ENCODE data around the gene CKAP2L.
A peak's percentile ranks its signal among the peaks of the same experiment; 100 is the strongest.

The CKAP2L gene

DNA sequence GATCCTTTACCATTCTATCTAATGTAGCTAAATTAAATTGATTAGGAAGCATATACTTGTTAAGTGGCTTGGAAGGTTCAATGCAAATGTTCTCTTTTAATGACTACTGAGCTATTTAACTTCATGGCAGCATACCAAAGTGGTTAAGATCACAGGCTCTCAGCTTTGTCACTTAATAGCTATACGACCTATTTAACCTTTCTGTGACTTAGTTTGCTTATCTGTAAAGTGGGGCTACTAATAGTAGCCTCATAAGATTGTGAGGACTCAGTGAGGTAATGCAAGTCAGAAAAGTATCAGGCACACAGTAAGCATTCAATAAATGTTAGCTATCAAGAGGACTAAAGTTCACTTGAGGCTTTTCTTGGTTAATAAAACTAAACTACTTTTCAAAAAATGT is 4.3 kb downstream of the CKAP2L start:
- no peak for DNase-seq

DNA sequence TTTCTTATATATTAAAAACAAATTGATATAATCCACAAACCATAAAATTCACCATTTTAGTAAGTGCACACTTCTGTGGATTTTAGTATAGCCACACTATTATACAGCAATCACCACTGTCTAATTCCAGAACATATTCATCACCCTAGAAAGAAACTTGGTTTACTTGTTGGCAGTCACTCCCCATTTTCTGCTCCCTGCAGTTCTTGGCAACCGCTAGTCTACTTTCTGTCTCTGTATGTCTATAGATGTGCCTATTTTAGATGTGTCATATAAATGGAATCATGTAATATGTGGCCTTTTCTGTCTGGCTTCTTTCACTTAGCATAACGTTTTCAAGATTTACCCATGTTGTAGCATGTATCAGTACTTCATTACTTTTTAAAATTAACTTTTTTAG is 5.7 kb downstream of the CKAP2L start:
- no peak for DNase-seq

DNA sequence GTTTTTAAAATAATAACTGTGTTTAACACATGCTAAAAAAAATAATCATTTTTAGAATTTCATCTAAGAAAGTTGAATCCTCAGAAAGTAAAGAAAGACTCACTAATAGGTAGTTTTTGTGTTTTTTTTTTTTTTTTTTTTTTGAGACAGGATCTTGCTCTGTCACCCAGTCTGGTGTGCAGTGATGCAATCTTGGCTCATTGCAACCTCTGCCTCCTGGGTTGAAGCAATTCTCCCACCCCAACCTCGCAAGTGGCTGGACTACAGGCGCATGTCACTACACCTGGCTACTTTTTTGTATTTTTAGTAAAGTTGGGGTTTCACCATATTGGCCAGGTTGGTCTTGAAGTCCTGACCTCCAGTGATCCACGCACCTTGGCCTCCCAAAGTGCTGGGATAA is 7.1 kb downstream of the CKAP2L start:
- peak; percentile 39 for DNase-seq

DNA sequence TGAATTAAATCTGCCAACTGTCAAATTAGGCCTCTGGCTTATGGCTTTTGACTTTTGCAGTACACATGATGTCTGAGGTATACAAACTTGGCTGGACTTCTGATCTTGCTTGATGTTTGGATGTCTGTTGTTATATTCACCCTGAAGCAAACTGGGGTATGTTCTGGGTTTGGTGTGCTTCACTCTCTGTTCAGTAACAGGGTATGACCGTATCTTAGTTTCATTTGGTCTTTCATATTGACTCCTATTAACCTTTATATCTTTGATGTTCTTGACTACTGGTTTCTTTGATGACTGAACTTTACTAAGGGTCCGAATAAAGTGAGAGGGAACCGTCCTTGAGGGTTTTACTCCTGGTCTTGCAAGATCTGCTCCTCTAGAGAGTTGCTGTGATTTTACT is 8.2 kb downstream of the CKAP2L start:
- DNase-seq, result no peak

DNA sequence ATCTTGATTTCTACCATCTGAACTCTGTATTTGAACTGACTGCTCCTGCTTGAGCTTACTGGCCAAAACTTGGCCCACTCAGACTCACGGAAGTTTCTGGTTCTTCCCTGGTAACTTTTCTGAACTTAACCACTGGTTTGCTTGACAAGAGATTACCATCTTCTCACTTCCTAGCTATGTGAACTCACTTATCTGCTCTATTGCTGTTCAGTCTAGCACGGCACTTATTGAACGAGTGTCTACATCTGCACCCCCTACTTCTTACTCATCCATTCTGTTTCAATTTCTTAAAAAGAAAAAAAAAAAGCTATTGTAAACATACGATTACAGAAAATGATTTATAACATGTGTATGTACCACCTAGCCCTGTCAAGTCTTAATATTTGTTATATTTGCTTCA is 9.0 kb downstream of the CKAP2L start:
- DNase-seq, result no peak

DNA sequence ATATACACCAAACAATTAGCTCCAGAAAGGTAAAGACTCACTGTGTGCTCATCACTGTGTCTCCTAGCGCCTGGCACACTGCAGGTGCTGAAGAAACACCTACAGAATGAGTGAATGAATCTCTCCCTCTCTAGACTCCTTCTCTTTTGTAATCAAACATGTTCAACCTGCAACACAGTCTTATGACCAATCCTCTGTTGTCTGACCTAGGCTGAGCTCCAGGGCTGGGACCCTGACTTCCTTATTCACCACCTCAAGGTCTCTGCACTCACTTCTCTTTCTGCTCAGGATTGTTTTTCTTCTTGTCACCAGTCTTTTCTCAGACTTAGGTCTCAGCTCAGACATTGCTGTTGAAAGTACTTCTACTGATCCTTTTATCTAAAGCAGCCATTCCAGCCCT is 9.8 kb downstream of the CKAP2L start:
- DNase-seq, result no peak

DNA sequence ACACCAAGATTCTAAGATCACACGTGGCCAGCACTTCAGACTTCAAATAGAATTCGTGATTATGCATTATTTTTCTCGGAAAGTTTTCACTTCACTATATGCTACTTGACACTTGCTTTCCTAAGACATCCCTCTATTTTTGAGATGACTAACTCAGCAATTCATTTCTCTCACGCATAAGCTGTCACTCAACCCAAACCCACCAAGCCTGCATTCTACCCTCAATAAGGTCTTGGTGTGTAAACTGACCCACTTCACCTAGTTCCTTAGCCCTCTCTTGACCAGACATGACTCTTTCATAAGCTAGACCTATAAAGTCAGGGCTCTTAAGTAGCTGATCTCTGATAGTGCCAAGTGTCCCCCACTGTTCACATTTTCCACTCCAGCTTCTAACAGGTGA is 11.7 kb downstream of the CKAP2L start:
- DNase-seq, result no peak

DNA sequence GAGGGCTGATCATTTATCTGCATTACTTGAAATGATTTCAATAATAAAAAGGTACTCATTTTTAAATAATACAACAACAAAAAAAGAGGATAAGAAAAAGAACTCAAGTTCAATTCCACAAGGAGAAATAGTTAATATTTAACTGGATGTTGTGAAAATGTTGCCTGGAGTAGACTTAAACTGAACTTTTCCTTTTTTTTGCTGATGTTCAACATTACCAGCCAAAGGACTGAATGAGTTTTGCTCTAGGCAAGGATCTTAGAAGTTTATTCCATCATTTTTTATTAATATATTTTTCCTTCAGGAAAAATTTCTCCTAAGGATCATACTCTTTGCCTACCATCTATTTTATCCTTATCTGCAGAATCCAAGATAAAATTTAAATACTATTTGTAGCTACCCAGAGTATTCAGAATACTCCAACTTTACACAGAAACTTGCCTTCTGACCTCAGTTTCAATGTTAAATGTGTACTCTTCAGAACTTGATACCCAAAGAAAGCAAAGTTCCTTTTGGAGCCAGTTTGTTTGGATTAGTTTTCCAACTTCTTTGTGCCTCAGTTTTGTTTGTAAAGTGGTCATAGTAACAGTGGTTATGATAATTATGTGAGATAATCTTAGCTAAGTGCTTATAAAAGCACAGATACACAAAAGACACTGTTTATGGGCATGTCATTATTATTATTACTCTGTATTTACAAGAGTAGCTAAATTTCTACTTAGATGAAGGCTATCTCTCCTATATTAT is 12.8 kb downstream of the CKAP2L start:
- DNase-seq, result no peak

DNA sequence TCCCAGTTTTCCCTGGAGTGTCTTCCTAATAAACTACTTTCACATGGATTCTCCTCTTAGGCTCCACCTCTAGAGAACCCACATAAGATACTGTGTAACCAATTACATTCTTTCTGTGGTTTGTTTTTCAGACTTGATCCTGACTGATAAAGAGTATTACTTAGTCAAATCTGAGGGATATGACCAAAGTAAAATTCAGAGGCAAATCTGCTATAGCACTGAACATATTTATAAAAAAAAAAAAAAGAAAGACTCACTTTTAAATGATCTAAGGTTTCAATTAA is 13.9 kb downstream of the CKAP2L start:
- no peak for DNase-seq

DNA sequence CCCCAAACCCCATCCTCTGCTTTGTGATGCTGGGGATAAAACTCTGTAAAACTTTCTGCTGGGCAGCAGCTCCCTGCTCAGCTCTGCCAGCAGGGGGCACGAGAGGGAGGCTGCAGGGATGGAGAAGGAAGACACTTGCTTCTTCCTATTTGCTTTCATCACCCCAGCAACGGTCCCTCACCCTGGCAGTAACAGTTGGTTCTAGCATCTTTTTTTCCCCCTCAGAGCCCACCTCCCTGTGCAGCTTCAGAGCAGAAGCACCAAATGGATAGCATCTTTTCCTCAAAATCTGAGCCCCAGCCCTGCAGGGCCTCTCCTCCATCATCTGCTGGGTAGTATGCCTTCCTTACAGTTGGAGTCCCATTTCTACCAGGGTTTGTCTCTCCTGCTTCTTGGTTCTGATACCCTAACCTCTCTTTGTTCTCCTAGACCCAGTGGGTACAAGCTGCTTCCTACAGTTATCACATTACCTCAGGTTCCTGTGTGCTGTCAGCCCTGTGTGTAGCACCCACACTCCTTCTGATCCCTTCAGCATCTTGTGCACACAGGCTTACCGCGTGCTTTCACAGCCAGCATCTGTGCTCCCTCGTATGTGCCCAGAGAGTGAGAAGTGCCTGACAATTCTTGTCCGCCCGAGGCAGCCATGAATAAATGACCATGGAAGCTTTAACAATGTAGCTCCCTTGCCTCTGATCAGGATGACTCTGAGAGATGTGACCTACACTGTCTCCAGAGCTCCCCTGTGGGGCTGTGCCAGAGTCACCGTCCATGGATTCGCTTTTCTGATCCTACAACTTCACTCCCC is 14.5 kb downstream of the CKAP2L start:
- peak; percentile 82 for DNase-seq

DNA sequence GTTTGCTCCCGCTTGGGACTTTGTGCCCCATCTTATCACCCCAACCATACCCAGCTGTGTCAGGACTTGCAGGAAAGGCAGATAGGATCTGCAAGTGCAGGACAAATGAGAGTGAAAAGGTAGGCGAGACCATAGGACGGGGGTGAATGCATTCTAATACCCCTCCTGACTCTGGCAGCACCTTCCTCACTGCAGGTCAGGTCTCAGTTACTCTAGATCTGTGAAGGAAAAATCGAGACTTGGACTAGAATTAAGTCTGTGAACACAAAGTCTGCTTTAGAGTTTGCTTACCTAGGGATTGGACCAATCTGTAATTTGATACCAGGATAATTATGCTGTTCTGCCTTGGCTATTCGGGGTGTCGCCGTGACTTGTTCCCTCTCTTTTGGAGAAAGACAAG is 23.9 kb downstream of the CKAP2L start:
- DNase-seq, result no peak

DNA sequence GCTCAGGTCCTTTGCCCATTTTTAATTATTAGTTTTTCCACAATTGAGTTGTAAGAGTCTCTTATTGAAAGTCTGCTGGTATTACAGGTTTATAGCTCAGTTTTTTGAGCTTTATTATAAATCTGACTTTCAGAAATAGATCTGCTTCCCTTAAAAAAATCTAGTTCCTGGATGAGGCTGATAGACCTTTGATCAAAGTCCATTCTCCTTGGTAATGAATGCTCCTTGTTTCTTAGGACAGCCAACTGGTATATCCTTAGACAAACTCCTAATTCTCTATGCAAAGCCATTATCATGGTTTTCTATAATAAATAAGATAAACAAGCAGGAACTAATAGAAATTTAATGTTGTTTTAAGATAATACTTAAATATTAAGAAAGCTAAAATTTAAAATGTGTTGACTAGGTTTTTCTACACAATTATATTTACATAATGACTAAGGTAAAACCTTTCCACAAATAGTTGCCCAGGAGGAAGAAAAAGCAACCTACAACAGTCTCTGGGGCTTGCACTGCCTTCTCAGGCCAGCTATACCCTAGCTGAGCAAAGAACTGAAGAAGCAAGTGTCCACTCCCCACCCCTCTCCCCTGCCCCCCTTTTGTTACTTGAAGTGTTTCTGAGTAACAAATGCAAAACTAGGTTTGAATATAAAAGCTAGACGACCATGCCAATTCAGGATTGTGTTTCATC is 26.7 kb downstream of the CKAP2L start:
- DNase-seq, result no peak

DNA sequence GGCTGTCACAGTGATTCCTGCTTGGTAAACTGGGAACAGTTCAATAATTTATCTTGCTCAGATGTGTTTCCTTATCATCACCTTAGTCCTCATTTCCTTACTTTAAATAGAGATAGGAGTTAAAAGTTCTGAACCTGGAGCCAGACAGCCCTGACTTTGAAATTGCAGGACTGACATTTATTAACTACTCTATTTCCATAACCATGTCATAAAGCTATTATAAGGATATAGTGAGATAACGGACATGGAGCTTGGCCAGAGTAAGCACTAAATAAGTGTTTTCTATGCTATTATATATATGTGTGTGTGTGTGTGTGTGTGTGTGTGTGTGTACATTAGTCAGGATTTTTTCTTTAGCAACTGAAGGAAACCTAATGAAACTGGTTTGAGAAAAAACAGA is 30.5 kb downstream of the CKAP2L start:
- DNase-seq, result no peak

DNA sequence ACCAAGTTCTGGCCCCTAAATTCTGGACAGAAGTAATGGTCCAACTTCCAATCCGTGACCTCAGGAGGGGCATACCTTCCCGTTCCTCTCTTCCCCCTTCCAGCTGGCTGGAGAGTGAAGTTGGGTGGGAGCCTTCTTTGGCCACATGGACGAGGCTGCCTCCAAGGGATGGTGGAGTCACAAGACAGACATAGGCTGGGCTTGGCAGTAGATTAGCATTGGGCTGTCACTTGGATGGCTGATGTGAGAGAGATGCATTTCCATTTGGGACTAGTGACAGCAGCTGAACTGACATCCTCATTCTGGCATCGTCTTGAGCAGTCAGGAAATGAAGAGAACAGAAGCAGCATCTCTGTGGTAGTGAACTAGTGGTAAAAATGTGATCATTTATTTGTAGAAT is 31.0 kb downstream of the CKAP2L start:
- DNase-seq, result no peak

DNA sequence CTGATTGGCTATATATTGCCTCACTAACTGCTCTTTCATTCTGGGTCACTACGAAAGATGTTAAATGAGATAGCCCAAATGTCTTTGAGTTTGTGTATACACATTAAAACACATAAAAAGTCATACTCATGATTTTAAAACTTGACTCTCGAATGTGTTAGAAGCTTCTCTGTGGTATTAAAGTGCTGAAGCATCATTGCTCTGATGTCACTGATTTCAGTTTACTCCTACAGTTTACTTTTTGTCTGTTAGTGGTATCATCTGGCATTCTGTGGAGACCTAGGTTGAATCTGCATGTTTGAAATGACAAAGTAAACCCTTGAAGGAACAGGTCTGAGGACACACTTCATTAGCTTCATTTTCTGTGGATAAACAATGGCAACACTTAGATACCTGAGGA is 32.9 kb downstream of the CKAP2L start:
- no peak for DNase-seq

DNA sequence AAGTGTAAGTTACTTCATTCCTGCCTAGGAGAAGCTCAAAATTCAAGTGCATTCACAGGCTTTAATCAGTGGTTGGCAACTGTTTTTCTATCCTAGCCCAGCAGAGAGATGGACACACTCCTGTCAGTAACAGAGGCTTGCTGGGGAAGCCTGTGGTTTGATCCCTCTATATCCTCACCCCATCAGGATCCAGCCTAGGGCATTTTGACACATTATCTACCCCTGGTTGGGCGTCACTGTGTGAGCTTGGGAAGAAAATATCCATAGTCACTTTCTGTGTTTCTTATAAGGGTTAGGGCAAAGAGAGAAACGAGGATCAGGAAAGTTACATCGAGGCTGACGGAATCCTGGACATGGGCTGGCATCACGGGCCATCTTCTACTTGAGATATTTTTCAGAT is 33.6 kb downstream of the CKAP2L start:
- DNase-seq, result no peak

DNA sequence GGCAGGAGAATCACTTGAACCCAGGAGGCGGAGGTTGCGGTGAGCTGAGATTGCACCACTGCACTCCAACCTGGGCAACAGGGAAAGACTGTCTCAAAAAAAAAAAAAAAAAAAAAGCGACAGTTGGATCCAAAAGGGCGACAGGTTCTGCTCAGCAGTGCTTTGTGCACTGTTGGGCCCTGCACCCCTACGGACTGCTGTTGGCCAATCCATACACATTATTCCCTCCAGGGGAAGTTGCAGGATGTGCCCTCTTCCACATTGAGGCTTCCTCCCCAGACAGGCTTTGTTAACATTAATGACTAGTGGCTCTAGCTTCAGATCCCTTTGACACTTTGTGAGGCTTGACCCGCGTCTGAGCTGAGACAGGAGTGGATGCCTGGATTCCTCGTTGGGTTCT is 34.2 kb downstream of the CKAP2L start:
- no peak for DNase-seq

DNA sequence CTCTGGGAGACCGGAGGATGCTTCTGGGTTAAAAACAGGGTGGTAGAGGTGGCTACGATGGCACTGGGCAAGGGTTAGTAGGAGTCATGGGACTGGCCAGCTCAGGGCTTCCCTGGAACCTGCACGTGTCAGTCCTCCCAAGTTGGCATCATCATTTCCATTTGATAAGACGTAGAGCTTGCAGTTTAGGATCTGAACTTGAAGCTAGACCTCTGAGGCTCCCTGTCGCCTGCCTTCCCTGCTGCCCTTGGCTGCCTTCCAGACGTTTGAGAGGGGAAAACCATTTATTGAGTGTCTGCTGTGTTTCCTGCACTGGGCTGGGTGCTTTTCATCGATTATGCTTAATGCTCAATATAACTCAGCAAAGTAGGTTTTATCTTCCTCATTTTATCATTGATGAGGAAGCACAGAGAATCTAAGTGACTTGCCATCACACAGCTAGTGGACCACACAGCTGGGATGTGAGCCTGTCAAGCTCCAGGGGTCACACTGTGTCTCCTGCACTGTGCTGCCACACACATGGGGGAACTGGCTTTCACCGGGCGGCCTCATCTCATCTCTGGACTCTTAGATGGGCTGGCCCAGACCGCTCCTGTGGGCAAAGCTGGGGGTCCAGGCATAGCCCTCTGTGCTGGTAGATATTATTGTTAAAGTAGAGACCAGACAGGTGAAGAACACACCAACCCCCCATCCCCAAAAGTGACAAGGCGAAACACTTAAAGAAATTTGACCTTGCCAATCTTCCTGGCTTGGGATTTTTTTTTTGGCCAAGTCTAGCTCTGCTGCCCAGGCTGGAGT is 35.8 kb downstream of the CKAP2L start:
- no peak for DNase-seq

DNA sequence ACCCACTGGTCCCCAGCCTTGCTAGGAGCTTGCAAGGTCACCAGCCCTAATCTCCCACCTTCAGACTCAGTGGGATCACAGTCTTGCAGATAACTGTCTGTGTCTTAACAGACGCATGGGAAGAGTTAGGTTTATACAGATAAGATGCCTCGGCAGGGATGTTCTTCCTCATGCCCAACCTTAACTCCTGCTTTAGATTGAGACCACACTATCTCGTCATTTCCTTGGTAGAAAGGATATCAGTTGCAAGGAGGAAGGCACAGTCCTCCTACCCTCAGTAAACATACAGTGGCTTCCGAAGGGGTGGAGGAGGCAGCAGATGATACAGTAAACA is 36.4 kb downstream of the CKAP2L start:
- no peak for DNase-seq

DNA sequence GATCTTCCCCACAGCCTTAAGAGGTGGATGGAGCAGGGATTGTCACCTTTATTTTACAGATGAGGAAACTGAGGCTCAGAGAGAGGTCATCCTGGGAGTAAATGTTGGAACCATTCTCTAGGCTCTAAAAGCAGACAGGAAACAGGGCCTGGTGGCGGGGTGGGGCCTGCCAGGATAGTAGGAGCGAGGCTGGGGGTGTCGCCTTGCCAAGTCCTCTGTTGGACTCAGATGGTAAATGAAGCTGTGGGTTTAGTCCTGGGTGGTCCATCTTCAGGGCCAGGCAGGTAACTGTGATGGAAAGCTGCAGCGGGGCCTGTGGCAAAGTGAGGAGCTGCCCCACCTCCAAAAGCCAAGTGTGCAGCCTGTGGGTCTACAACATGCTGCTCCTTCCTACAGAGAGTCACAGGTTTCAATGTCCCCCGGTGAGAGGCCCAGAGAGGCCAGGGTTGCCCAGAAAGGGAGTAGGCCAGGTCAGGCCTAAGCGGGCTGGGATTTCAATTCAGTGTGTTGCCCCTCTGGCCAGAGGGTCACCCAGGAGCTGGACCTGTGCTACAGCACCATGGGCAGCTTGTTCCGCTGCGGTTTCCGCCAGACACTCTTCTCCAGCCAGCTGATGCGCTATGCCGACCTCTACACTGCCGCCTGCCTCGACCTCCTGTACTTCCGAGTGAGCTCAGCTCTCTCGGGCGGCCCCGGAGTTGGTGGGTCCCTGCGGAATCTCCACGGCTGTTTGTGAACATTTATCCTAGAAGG is 37.0 kb downstream of the CKAP2L start:
- DNase-seq, result no peak

DNA sequence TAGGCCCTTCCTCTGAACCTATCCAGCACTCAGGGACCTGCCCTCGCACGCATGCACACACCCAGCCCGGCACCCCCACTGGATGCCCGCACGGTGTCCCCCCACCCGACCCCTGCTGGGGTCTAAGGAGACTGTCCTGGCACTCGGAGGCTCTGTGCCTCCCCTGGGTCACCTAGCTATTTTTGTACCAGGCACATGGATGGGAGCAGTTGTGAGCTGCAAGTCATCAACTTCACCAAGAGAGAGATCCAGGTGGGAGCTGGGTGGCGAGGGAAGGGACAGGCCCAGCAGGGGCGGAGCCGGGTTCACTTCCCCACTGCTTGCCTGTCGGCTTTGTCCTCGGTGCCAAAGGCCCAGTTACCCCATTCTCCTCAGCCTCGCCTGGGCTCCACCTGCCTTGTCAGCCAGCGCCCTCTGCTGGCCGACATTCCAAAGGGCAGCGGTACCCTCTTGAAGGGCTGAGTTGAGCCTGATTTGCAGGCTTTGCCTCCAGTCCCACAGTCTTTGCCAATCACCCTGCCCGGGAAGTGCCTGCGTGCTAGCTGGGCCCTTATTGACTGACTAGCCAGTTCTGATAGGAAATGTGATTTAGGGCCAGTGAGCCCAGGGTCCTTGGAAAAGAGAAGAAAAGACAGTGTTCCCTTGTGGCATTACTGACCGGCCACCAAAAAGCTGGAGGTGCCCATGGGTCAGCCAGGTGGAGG is 37.8 kb downstream of the CKAP2L start:
- peak; percentile 90 for DNase-seq
